Neuronal stem cell (in vitro differentiated cells): ENCODE measurements around the gene GPRIN1.
"Not testable (repeated sequence)": the region's sequence is repeated elsewhere in the genome, so short reads cannot be mapped to it uniquely, and the experiment has no call there.

Source experiments
- DNase-seq: peaks from one replicate; pipeline ENCODE4 v3.0.0-alpha.2; 2013; ENCODE audit warnings: low spot score
- H2AFZ ChIP-seq: one replicate; pipeline ENCODE4 v1.6.1; 2013; ENCODE audit warnings: mild to moderate bottlenecking, low read length, inconsistent platforms
- H2AK5ac ChIP-seq: 2 replicates; pipeline ENCODE4 v1.6.1; 2013; ENCODE audit warnings: low read depth, mild to moderate bottlenecking, inconsistent platforms, low read length, moderate library complexity, mixed read lengths
- H2BK120ac ChIP-seq: 2 replicates; pipeline ENCODE4 v1.6.1; 2013; ENCODE audit warnings: low read depth, mild to moderate bottlenecking, inconsistent platforms, low read length, moderate library complexity, mixed read lengths
- H2BK12ac ChIP-seq: one replicate; pipeline ENCODE4 v1.6.1; 2013; ENCODE audit warnings: low read length, inconsistent platforms
- H2BK15ac ChIP-seq: 2 replicates; pipeline ENCODE4 v1.6.1; 2013; ENCODE audit warnings: mild to moderate bottlenecking, low read length, inconsistent platforms, mixed read lengths
- H2BK5ac ChIP-seq: one replicate; pipeline ENCODE4 v1.6.1; 2013; ENCODE audit warnings: inconsistent platforms, mild to moderate bottlenecking, low read length, moderate library complexity
- H3K14ac ChIP-seq: one replicate; pipeline ENCODE4 v1.6.1; 2013; ENCODE audit warnings: low read length, inconsistent platforms
- H3K18ac ChIP-seq: 2 replicates; pipeline ENCODE4 v1.6.1; 2013; ENCODE audit warnings: low read length, inconsistent platforms
- H3K23ac ChIP-seq: 2 replicates; pipeline ENCODE4 v1.6.1; 2013; ENCODE audit warnings: low read depth, mild to moderate bottlenecking, mixed read lengths, low read length, inconsistent platforms; ENCODE audit not compliant: poor library complexity
- H3K27ac ChIP-seq: replicated peaks from 3 replicates; pipeline ENCODE4 v1.5.1; 2013; ENCODE audit warnings: low read length, inconsistent platforms
- H3K27me3 ChIP-seq, 3 experiments: 2 replicates each; pipeline ENCODE4 v1.6.1; 2013; ENCODE audit warnings: low read length in 3 of 3, mild to moderate bottlenecking in 2 of 3, inconsistent platforms in 1 of 3, low read depth in 1 of 3, mixed read lengths in 1 of 3, moderate library complexity in 1 of 3; ENCODE audit not compliant: control insufficient read depth in 3 of 3, insufficient read depth in 3 of 3
- H3K36me3 ChIP-seq, 2 donors: replicated peaks in 1 of 2; 2 replicates each; pipeline ENCODE4 v1.6.1; 2013; ENCODE audit warnings: low read length in 2 of 2; ENCODE audit not compliant: control insufficient read depth in 2 of 2, insufficient read depth in 2 of 2
- H3K4ac ChIP-seq: 2 replicates; pipeline ENCODE4 v1.6.1; 2013; ENCODE audit warnings: inconsistent platforms, mild to moderate bottlenecking, low read length, moderate library complexity
- H3K4me1 ChIP-seq, 2 donors: 1 replicate in 1 of 2; 2 replicates in 1 of 2; pipeline ENCODE4 v1.6.1; 2013; ENCODE audit warnings: low read length in 2 of 2, low read depth in 1 of 2; ENCODE audit not compliant: control insufficient read depth in 2 of 2, insufficient read depth in 1 of 2
- H3K4me2 ChIP-seq: one replicate; pipeline ENCODE4 v1.6.1; 2013; ENCODE audit warnings: mild to moderate bottlenecking, low read length, inconsistent platforms; ENCODE audit not compliant: insufficient read depth, poor library complexity, severe bottlenecking
- H3K4me3 ChIP-seq, 2 donors: 2 replicates each; pipeline ENCODE4 v1.5.1; 2013; ENCODE audit warnings: low read length in 2 of 2, mild to moderate bottlenecking in 2 of 2, inconsistent platforms in 1 of 2, moderate library complexity in 1 of 2
- H3K79me1 ChIP-seq: one replicate; pipeline ENCODE4 v1.6.1; 2013; ENCODE audit warnings: low read depth, mild to moderate bottlenecking, inconsistent platforms, low read length, moderate library complexity
- H3K9ac ChIP-seq: one replicate; pipeline ENCODE4 v1.6.1; 2013; ENCODE audit warnings: mild to moderate bottlenecking, low read depth, low read length, inconsistent platforms; ENCODE audit not compliant: poor library complexity
- H3K9me3 ChIP-seq, 2 donors: replicated peaks in 1 of 2; 2 replicates each; pipeline versions ENCODE3 to v1.6.1; 2013; ENCODE audit warnings: low read length in 2 of 2, mild to moderate bottlenecking in 2 of 2, inconsistent platforms in 1 of 2, low read depth in 1 of 2, mixed read lengths in 1 of 2, moderate library complexity in 1 of 2; ENCODE audit not compliant: control insufficient read depth in 2 of 2, insufficient read depth in 1 of 2
- H4K8ac ChIP-seq: one replicate; pipeline ENCODE4 v1.6.1; 2013; ENCODE audit warnings: low read depth, mild to moderate bottlenecking, inconsistent platforms, low read length, moderate library complexity
- H4K91ac ChIP-seq: one replicate; pipeline ENCODE4 v1.6.1; 2013; ENCODE audit warnings: low read length, low read depth, mild to moderate bottlenecking, inconsistent platforms; ENCODE audit not compliant: poor library complexity
- WGBS, 2 donors: extraction: QIAGEN DNeasy Blood & Tissue Kit; methylation state at CpG; one replicate each; pipeline ENCODE4 v1.1.7; 2013; ENCODE audit warnings: missing lambda C conversion rate in 2 of 2, mixed read lengths in 1 of 2; ENCODE audit not compliant: insufficient read length in 2 of 2, insufficient replicate concordance in 1 of 2; ENCODE audit errors: extremely low coverage in 2 of 2; 5-methylcytosine and 5-hydroxymethylcytosine counted together

The GPRIN1 gene

DNA sequence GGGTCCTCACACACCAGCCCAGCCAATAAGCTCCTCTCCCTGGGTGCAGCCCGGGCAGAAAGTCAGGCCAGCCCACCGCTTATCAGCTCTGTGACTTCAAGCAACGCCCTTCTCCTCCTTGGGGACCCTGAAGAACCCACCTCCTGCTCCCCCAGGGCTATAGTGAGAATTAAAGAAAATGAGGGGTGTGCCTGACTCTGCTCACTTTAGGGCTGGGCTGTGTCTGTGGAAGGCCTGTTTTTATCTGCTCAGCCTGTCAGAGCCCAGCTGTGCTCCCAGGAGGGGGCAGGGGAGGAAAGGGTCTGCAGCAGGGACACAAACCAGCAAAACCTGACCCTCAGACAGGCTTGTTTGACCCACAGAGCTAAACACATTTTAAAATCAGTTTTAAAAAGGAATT is 3.9 kb downstream of the GPRIN1 start:
- H3K27ac ChIP-seq: no peak overlapping the region
- no CpG with 5 or more reads among the region's 3 CpGs for WGBS, 2 donors

DNA sequence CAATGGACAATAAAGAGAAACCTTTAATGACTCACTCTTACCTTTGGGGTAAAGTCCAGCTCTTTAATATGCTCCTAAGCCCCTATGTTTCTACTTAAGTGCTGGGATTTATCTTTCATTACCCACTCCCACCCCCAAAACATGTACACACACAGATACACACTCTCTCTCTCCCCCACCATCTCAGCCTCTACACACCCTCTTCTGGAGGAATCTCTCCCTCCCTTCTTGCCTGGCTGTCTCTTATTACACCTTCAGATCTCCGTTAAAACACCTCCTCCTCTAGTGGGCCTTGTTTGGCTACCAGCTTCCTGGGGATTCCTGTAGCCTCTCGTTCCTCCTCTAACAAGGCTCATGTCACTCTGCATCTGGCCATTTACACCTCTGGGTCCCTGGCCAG is 6.9 kb downstream of the GPRIN1 start:
- no peak overlapping the region for H3K4me3 ChIP-seq
- no peak overlapping the region for H3K27ac ChIP-seq
- no peak overlapping the region for H3K4ac ChIP-seq
- no peak overlapping the region for H2BK12ac ChIP-seq
- H4K8ac ChIP-seq: no peak overlapping the region
- no peak overlapping the region for H3K23ac ChIP-seq
- peaks cover 4% of the 10 kb centered on the region for H3K79me1 ChIP-seq
- no peak overlapping the region for H2BK5ac ChIP-seq
- H3K4me2 ChIP-seq: no peak overlapping the region
- no peak overlapping the region for H3K14ac ChIP-seq
- no peak overlapping the region for H2BK15ac ChIP-seq
- no peak overlapping the region for H2AK5ac ChIP-seq
- H4K91ac ChIP-seq: no peak overlapping the region
- H3K4me1 ChIP-seq: peaks cover 0 to 3% of the 10 kb centered on the region in 2 donors
- H3K18ac ChIP-seq: no peak overlapping the region
- no peaks in the 10 kb centered on the region for H3K27me3 ChIP-seq
- peaks cover 0 to 35% of the 10 kb centered on the region in 2 donors for H3K36me3 ChIP-seq
- DNase-seq: no peak
- no CpG with 5 or more reads among the region's 2 CpGs for WGBS, 2 donors
- no peak overlapping the region for H2AFZ ChIP-seq
- no peak overlapping the region for H2BK120ac ChIP-seq
- no peaks in the 10 kb centered on the region for H3K9me3 ChIP-seq
- no peak overlapping the region for H3K9ac ChIP-seq

More for the DNA sequence above, 3.9 kb downstream of the GPRIN1 start:
- no peak overlapping the region for H4K8ac ChIP-seq
- H3K79me1 ChIP-seq: peaks cover 4% of the 10 kb centered on the region
- H2BK15ac ChIP-seq: no peak overlapping the region
- H3K23ac ChIP-seq: no peak overlapping the region
- H2BK12ac ChIP-seq: no peak overlapping the region
- H3K4me3 ChIP-seq: no peak overlapping the region
- peaks cover 0 to 8% (median 3%) of the 10 kb centered on the region in 3 experiments for H3K27me3 ChIP-seq
- H3K18ac ChIP-seq: no peak overlapping the region
- no peak overlapping the region for H2AFZ ChIP-seq
- H2AK5ac ChIP-seq: no peak overlapping the region
- H2BK120ac ChIP-seq: no peak overlapping the region
- H3K4me2 ChIP-seq: no peak overlapping the region
- H3K9me3 ChIP-seq: no peaks in the 10 kb centered on the region
- no peak overlapping the region for H3K4ac ChIP-seq
- DNase-seq: no peak
- H4K91ac ChIP-seq: no peak overlapping the region
- no peak overlapping the region for H2BK5ac ChIP-seq
- peaks cover 0 to 22% of the 10 kb centered on the region in 2 donors for H3K36me3 ChIP-seq
- no peak overlapping the region for H3K9ac ChIP-seq
- H3K4me1 ChIP-seq: peaks cover 12 to 13% of the 10 kb centered on the region in 2 donors
- H3K14ac ChIP-seq: no peak overlapping the region

GRCh38 chr5:176601901-176602482 is 8.0 kb downstream of the GPRIN1 start:
- Histone ChIP-seq H3K4me2 (no peak overlapping the region), H3K27ac (no peak overlapping the region), H3K36me3 (peaks cover 2 to 39% of the 10 kb centered on the region in 2 donors), H3K4ac (no peak overlapping the region), H3K9ac (no peak overlapping the region), H2BK120ac (no peak overlapping the region), H3K27me3 (no peaks in the 10 kb centered on the region), H2BK15ac (no peak overlapping the region), H3K23ac (no peak overlapping the region), H3K4me1 (peaks cover 0 to 3% of the 10 kb centered on the region in 2 donors), H2AK5ac (no peak overlapping the region), H2AFZ (no peak overlapping the region), H3K79me1 (peaks cover 4% of the 10 kb centered on the region), H2BK5ac (no peak overlapping the region), H3K9me3 (no peaks in the 10 kb centered on the region), H3K4me3 (no peak overlapping the region), H4K91ac (no peak overlapping the region), H4K8ac (no peak overlapping the region), H2BK12ac (no peak overlapping the region), H3K14ac (no peak overlapping the region), H3K18ac (no peak overlapping the region)
- no CpG with 5 or more reads among the region's 12 CpGs for WGBS, 2 donors
- DNase-seq: no peak

- H3K9me3 ChIP-seq, DNase-seq, H3K27me3 ChIP-seq, H3K23ac ChIP-seq, H3K9ac ChIP-seq, H2AK5ac ChIP-seq, H3K79me1 ChIP-seq, H3K14ac ChIP-seq, H3K4me2 ChIP-seq, H3K18ac ChIP-seq, H2AFZ ChIP-seq, H3K27ac ChIP-seq, H3K4ac ChIP-seq, H3K4me3 ChIP-seq, H2BK5ac ChIP-seq, H4K8ac ChIP-seq, H2BK120ac ChIP-seq, H3K4me1 ChIP-seq, H2BK15ac ChIP-seq, H4K91ac ChIP-seq, H2BK12ac ChIP-seq: not testable (repeated sequence)
- no CpG with 5 or more reads among the region's 19 CpGs for WGBS, 2 donors
- peaks cover 2 to 39% of the 10 kb centered on the region in 2 donors for H3K36me3 ChIP-seq
Measured at GRCh38 chr5:176599749-176600430, 10.1 kb downstream of the GPRIN1 start.
